Measurements from ENCODE around the gene C3orf20.

GRCh38 chr3:14678015-14678503 is 3.1 kb downstream of the C3orf20 start:
- TF ChIP-seq GATA2 (IDR thresholded peaks at IDR 0.05; ENCODE audit: low read depth, low read length) (no peak), GATA3 (IDR thresholded peaks at IDR 0.05; ENCODE audit: low read depth, low read length) (no peak)
